HepG2 (cell line): Measurements from ENCODE around the gene AIFM1. TPM values are rescaled to one million over a fixed set of nuclear protein-coding genes. Genes with fewer than 3 reads are reported as not detected.

Experiments
- E2F5 ChIP-seq: sonication (generic); formaldehyde crosslinking; conservative IDR thresholded peaks from 2 replicates; pipeline ENCODE4 v1.4.0; 2020; ENCODE audit warnings: missing genetic modification reagents
- ELF3 ChIP-seq: IDR thresholded peaks from 2 replicates; pipeline ENCODE4 v1.6.1; 2016; ENCODE audit warnings: missing genetic modification reagents, missing compliant biosample characterization
- GATAD1 ChIP-seq: IDR thresholded peaks from 2 replicates; pipeline ENCODE4 v1.6.1; 2016; ENCODE audit warnings: missing genetic modification reagents, missing compliant biosample characterization
- HBP1 ChIP-seq: IDR thresholded peaks from 2 replicates; pipeline ENCODE4 v1.6.1; 2016; ENCODE audit warnings: low read depth, control low read depth
- HHEX ChIP-seq: IDR thresholded peaks from 2 replicates; pipeline ENCODE4 v1.6.1; 2016; ENCODE audit warnings: control low read depth
- KLF16 ChIP-seq, 2 experiments: sonication (generic) in 1 of 2; formaldehyde crosslinking in 1 of 2; IDR thresholded peaks; 2 replicates each; pipeline versions ENCODE4 v1.6.1 to v1.8.0; 2016 to 2023; ENCODE audit warnings: missing genetic modification reagents in 2 of 2, missing compliant biosample characterization in 1 of 2
- SCMH1 ChIP-seq: sonication (generic); formaldehyde crosslinking; IDR thresholded peaks from 2 replicates; pipeline ENCODE4 v1.9.0; 2021; ENCODE audit warnings: missing genetic modification reagents, mild to moderate bottlenecking, borderline replicate concordance
- SOX13 ChIP-seq, 3 experiments: fragments of 450-650 bp in 1 of 3; sonication (generic) in 1 of 3; formaldehyde crosslinking in 1 of 3; IDR thresholded peaks in 2 of 3; conservative IDR thresholded peaks in 1 of 3; 2 replicates each; pipeline versions ENCODE4 v1.5.0 to v1.6.1; 2016 to 2020; ENCODE audit warnings: antibody characterized with exemption in 1 of 3, mild to moderate bottlenecking in 1 of 3, missing compliant biosample characterization in 1 of 3, missing genetic modification reagents in 1 of 3, moderate library complexity in 1 of 3
- SPEN ChIP-seq: sonication (generic); formaldehyde crosslinking; IDR thresholded peaks from 2 replicates; pipeline ENCODE4 v1.5.1; 2020; ENCODE audit warnings: low read depth, mild to moderate bottlenecking, missing genetic modification reagents
- THYN1 ChIP-seq: sonication (generic); formaldehyde crosslinking; IDR thresholded peaks from 2 replicates; pipeline ENCODE4 v1.8.1; 2023; ENCODE audit warnings: low read depth, mild to moderate bottlenecking, moderate library complexity, missing genetic modification reagents, borderline replicate concordance
- TSC22D2 ChIP-seq: sonication (generic); formaldehyde crosslinking; IDR thresholded peaks from 2 replicates; pipeline ENCODE4 v1.5.1; 2020; ENCODE audit warnings: missing genetic modification reagents, mild to moderate bottlenecking, borderline replicate concordance
- U2AF1 ChIP-seq: fragments of 200-400 bp; formaldehyde crosslinking; optimal IDR thresholded peaks from 2 replicates; pipeline ENCODE3; 2017; ENCODE audit warnings: mild to moderate bottlenecking, low read depth, low read length
- ZNF562 ChIP-seq: sonication (generic); formaldehyde crosslinking; IDR thresholded peaks from 2 replicates; pipeline ENCODE4 v1.8.0; 2022; ENCODE audit warnings: missing genetic modification reagents, borderline replicate concordance
- ZNF772 ChIP-seq: sonication (generic); formaldehyde crosslinking; IDR thresholded peaks from 2 replicates; pipeline ENCODE4 v1.5.0; 2020; ENCODE audit warnings: mild to moderate bottlenecking, missing genetic modification reagents
- ZNF878 ChIP-seq: sonication (generic); formaldehyde crosslinking; IDR thresholded peaks from 2 replicates; pipeline ENCODE4 v1.8.1; 2023; ENCODE audit warnings: mild to moderate bottlenecking, missing genetic modification reagents, moderate library complexity
- ZSCAN5A ChIP-seq: sonication (generic); formaldehyde crosslinking; IDR thresholded peaks from 2 replicates; pipeline ENCODE4 v1.8.0; 2022; ENCODE audit warnings: mild to moderate bottlenecking, missing genetic modification reagents, borderline replicate concordance
- polyA plus RNA-seq, 8 experiments: library from polyadenylated mRNA; depleted of rRNA in 3 of 8; stranded (reverse) in 7 of 8; unstranded in 1 of 8; fragments of >200 nt; fragmentation: Illumina TruSeq in 4 of 8; extraction: Trizol in 4 of 8; gene quantifications; 2 replicates each; pipeline versions ENCODE4 v1.2.1 to v1.2.3, GENCODE V29; 2011 to 2016; ENCODE audit warnings: low read depth in 4 of 8, missing spikeins in 1 of 8, mixed read lengths in 1 of 8; ENCODE audit not compliant: insufficient read depth in 1 of 8
- total RNA-seq, 5 experiments: library from RNA; depleted of rRNA; stranded (reverse); fragments of >200 nt; fragmentation: Illumina TruSeq; extraction: Trizol; gene quantifications; 2 replicates each; pipeline ENCODE4 v1.2.3, GENCODE V29; 2016; ENCODE audit warnings: low read depth in 1 of 5
- TF ChIP-seq, protein P1 (sequence below): sonication (generic); formaldehyde crosslinking; IDR thresholded peaks from 2 replicates; pipeline ENCODE4 v1.5.0; 2020; ENCODE audit warnings: mild to moderate bottlenecking, missing genetic modification reagents
- TF ChIP-seq, protein P2 (sequence below): sonication (generic); formaldehyde crosslinking; IDR thresholded peaks from 2 replicates; pipeline ENCODE4 v1.5.0; 2020; ENCODE audit warnings: mild to moderate bottlenecking, missing genetic modification reagents, borderline replicate concordance

The AIFM1 gene
- total and polyA plus RNA-seq, 2 of the 13 experiments (the other 11 are each of a cell fraction or from before 2014, with no cell fraction given): 42.8 to 46.9 TPM

DNA sequence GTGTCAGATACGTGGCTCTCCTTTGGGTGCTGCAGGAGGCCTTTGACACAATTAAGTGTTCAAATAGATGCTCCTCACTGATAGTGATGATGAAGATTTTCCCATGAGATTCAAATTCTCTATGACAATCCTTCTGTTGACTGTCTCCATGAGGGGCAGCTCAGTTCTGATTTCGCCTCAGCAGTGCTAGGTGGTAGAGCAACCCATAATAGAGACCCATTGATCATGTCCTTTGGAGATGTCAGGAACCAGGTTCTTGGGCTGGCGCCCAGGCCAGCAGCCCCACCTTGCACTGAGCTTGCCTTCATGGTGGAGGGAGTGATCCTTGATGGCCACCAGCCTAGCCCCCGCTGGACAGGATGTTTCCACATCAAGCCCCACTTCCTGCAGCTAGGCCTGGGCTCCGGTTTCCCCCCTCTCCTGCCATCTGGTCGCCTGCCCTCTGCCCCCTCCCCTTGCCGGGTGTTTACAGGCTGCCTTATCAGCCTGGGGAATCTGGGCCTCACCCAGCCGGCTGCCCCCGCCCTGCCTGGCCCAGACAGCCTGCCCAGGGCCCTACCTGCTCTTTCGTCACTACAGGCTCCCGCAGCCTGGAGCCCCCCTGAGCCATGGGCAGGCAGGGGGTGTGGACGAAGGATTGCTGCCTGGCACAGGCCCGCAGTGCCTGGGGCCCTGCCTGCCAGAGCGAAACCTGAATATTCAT is 68.0 kb downstream of the AIFM1 start (continued):
- TF ChIP-seq, protein P1, sequence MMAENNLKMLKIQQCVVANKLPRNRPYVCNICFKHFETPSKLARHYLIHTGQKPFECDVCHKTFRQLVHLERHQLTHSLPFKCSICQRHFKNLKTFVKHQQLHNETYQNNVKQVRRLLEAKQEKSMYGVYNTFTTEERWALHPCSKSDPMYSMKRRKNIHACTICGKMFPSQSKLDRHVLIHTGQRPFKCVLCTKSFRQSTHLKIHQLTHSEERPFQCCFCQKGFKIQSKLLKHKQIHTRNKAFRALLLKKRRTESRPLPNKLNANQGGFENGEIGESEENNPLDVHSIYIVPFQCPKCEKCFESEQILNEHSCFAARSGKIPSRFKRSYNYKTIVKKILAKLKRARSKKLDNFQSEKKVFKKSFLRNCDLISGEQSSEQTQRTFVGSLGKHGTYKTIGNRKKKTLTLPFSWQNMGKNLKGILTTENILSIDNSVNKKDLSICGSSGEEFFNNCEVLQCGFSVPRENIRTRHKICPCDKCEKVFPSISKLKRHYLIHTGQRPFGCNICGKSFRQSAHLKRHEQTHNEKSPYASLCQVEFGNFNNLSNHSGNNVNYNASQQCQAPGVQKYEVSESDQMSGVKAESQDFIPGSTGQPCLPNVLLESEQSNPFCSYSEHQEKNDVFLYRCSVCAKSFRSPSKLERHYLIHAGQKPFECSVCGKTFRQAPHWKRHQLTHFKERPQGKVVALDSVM (CRISPR knock-in tag): no peak
- peak; percentile 38; the same call in 1 of the 2 replicates for TF ChIP-seq ELF3 (CRISPR knock-in tag)
- TF ChIP-seq SPEN (CRISPR knock-in tag): no peak
- TF ChIP-seq ZNF562 (CRISPR knock-in tag): no peak
- TF ChIP-seq HHEX (CRISPR knock-in tag): no peak
- TF ChIP-seq ZNF878: no peak
- no peak for TF ChIP-seq SOX13 (IDR thresholded peaks at IDR 0.05)
- TF ChIP-seq SOX13 (CRISPR knock-in tag; conservative IDR thresholded peaks at IDR 0.05 in 1 of 2, IDR thresholded peaks at IDR 0.05 in 1 of 2): peak in 1 of 2 experiments; percentile 8; a peak in 1 of 4 replicates
- no peak for TF ChIP-seq ZSCAN5A (CRISPR knock-in tag)
- TF ChIP-seq E2F5: no peak
- no peak for TF ChIP-seq SCMH1 (CRISPR knock-in tag)
- TF ChIP-seq THYN1 (CRISPR knock-in tag): no peak
- no peak for TF ChIP-seq GATAD1
- TF ChIP-seq, protein P2, sequence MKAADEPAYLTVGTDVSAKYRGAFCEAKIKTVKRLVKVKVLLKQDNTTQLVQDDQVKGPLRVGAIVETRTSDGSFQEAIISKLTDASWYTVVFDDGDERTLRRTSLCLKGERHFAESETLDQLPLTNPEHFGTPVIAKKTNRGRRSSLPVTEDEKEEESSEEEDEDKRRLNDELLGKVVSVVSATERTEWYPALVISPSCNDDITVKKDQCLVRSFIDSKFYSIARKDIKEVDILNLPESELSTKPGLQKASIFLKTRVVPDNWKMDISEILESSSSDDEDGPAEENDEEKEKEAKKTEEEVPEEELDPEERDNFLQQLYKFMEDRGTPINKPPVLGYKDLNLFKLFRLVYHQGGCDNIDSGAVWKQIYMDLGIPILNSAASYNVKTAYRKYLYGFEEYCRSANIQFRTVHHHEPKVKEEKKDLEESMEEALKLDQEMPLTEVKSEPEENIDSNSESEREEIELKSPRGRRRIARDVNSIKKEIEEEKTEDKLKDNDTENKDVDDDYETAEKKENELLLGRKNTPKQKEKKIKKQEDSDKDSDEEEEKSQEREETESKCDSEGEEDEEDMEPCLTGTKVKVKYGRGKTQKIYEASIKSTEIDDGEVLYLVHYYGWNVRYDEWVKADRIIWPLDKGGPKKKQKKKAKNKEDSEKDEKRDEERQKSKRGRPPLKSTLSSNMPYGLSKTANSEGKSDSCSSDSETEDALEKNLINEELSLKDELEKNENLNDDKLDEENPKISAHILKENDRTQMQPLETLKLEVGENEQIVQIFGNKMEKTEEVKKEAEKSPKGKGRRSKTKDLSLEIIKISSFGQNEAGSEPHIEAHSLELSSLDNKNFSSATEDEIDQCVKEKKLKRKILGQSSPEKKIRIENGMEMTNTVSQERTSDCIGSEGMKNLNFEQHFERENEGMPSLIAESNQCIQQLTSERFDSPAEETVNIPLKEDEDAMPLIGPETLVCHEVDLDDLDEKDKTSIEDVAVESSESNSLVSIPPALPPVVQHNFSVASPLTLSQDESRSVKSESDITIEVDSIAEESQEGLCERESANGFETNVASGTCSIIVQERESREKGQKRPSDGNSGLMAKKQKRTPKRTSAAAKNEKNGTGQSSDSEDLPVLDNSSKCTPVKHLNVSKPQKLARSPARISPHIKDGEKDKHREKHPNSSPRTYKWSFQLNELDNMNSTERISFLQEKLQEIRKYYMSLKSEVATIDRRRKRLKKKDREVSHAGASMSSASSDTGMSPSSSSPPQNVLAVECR (CRISPR knock-in tag): peak; percentile 28; the same call in 1 of the 2 replicates
- no peak for TF ChIP-seq KLF16 (CRISPR knock-in tag; IDR thresholded peaks at IDR 0.05)
- TF ChIP-seq ZNF772 (CRISPR knock-in tag): 0 out of 2 replicates have a peak, but pooled peaks have one; percentile 45
- TF ChIP-seq U2AF1: no peak
- no peak for TF ChIP-seq HBP1
- TF ChIP-seq TSC22D2 (CRISPR knock-in tag): no peak
